Upper lobe of left lung (tissue), 6 donors: ENCODE measurements around the gene CHCHD3. TPM values are rescaled to one million over a fixed set of nuclear protein-coding genes. Genes with fewer than 3 reads are reported as not detected.

ENCODE experiments used
- ATAC-seq, 2 donors: fragments of 200-7000 bp; cut with Tn5 transposase; one replicate each; pipeline ENCODE4 v1.9.1; 2022; ENCODE audit warnings: mild to moderate bottlenecking in 2 of 2, moderate library complexity in 2 of 2; ENCODE audit not compliant: low FRiP score in 2 of 2
- DNase-seq, 2 donors: peaks; one replicate each; pipeline ENCODE4 v3.0.0-alpha.2; 2019 to 2020
- H3K27ac ChIP-seq, 4 donors: fragments of 200-600 bp; sonication (generic); one replicate each; pipeline ENCODE4 v1.5.1; 2016 to 2019
- H3K27me3 ChIP-seq, 4 donors: fragments of 200-600 bp; sonication (generic); one replicate each; pipeline ENCODE4 v1.5.1; 2017 to 2019
- H3K36me3 ChIP-seq, 4 donors: fragments of 200-600 bp; sonication (generic); one replicate each; pipeline ENCODE4 v1.5.1; 2016 to 2019
- H3K4me1 ChIP-seq, 4 donors: fragments of 200-600 bp; sonication (generic); one replicate each; pipeline ENCODE4 v1.5.1; 2018 to 2019
- H3K4me3 ChIP-seq, 4 donors: fragments of 200-600 bp; sonication (generic); one replicate each; pipeline ENCODE4 v1.5.1; 2017 to 2019; ENCODE audit warnings: mild to moderate bottlenecking in 2 of 4, moderate library complexity in 1 of 4
- H3K9me3 ChIP-seq, 4 donors: fragments of 200-600 bp; sonication (generic); one replicate each; pipeline ENCODE4 v1.5.1; 2018 to 2019
- EP300 ChIP-seq, 4 donors: sonication (generic); formaldehyde crosslinking; IDR thresholded peaks; one replicate each; pipeline ENCODE4 v1.5.1; 2017; ENCODE audit warnings: antibody characterized with exemption in 4 of 4, control low read depth in 2 of 4
- POLR2A ChIP-seq, 4 donors: fragments of 450-650 bp; IDR thresholded peaks; one replicate each; pipeline ENCODE4 v1.5.1; 2016 to 2017; ENCODE audit warnings: antibody characterized with exemption in 4 of 4, mild to moderate bottlenecking in 2 of 4
- POLR2AphosphoS5 ChIP-seq, 2 donors: sonication (generic); formaldehyde crosslinking; IDR thresholded peaks; one replicate each; pipeline ENCODE4 v1.5.1; 2017; ENCODE audit warnings: antibody characterized with exemption in 2 of 2
- WGBS, 2 donors: methylation state at CpG; one replicate each; pipeline ENCODE4 v1.1.5; 2017 to 2018; 5-methylcytosine and 5-hydroxymethylcytosine counted together
- total RNA-seq, 6 donors: library from RNA; depleted of rRNA in 4 of 6; stranded (reverse); fragments of >200 nt in 4 of 6; gene quantifications; one replicate each; pipeline versions ENCODE4 v1.1.0 to v1.2.1, GENCODE V29; 2016 to 2021
- TF ChIP-seq, protein P1 (sequence below), 6 experiments: fragments of 450-650 bp in 4 of 6; fragments of 200-600 bp in 2 of 6; sonication (generic) in 2 of 6; IDR thresholded peaks; one replicate each; pipeline ENCODE4 v1.5.1; 2016 to 2019; ENCODE audit warnings: antibody characterized with exemption in 6 of 6
- donor health status: DM: no; HTN: no; CAD: no; lungs with moderate emphysema.
- donor health status: DM: no; HTN: yes; CAD: no; lungs with severe emphysema.

The CHCHD3 gene
- total RNA-seq, 6 donors from 2014 or later, result 42.6 to 54.5 (median 48.6) TPM

DNA sequence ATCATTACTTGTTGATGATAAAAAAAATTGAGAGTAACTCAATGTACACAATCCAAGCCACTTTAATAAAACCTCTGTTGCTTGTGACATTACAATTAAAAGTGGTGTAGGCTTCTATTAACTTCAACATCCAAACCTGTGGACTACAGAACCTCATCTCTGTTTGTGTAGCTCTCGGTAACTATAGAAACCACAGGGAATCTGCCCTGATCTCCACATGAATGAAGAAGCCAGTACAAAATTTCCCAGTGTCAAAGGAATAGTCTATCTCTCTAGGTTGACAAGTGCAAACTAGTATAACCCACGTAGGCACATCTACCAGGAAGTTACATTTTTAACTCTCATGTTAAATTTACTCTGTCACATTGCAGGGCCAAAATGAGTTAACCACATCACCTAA lies 204.3 kb downstream of the CHCHD3 start:
- Histone ChIP-seq H3K27ac (no peak overlapping the region), H3K9me3 (no peaks in the 10 kb centered on the region), H3K4me1 (peaks cover 0 to 2% (median 0%) of the 10 kb centered on the region in 4 donors), H3K27me3 (no peaks in the 10 kb centered on the region), H3K36me3 (no peaks in the 10 kb centered on the region), H3K4me3 (no peak overlapping the region)
- 87 to 97% methylated on average over 2 of the region's 2 CpGs for WGBS, 2 donors
- ATAC-seq (no peak), DNase-seq (no peak)
- TF ChIP-seq, protein P1, sequence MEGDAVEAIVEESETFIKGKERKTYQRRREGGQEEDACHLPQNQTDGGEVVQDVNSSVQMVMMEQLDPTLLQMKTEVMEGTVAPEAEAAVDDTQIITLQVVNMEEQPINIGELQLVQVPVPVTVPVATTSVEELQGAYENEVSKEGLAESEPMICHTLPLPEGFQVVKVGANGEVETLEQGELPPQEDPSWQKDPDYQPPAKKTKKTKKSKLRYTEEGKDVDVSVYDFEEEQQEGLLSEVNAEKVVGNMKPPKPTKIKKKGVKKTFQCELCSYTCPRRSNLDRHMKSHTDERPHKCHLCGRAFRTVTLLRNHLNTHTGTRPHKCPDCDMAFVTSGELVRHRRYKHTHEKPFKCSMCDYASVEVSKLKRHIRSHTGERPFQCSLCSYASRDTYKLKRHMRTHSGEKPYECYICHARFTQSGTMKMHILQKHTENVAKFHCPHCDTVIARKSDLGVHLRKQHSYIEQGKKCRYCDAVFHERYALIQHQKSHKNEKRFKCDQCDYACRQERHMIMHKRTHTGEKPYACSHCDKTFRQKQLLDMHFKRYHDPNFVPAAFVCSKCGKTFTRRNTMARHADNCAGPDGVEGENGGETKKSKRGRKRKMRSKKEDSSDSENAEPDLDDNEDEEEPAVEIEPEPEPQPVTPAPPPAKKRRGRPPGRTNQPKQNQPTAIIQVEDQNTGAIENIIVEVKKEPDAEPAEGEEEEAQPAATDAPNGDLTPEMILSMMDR (IDR thresholded peaks at IDR 0.05), result no peak
- TF ChIP-seq POLR2AphosphoS5 (IDR thresholded peaks at IDR 0.05), result no peak
- no peak for TF ChIP-seq EP300 (IDR thresholded peaks at IDR 0.05)
- no peak for TF ChIP-seq POLR2A (IDR thresholded peaks at IDR 0.05)

GRCh38 chr7:132876576-132876975 lies 205.3 kb downstream of the CHCHD3 start:
- DNase-seq (no peak), ATAC-seq (no peak)
- H3K27me3 ChIP-seq, result no peaks in the 10 kb centered on the region
- 89 to 94% methylated on average over 1 of the region's 1 CpG for WGBS, 2 donors
- TF ChIP-seq POLR2AphosphoS5 (IDR thresholded peaks at IDR 0.05) (no peak), EP300 (IDR thresholded peaks at IDR 0.05) (no peak), POLR2A (IDR thresholded peaks at IDR 0.05) (no peak)
- H3K4me1 ChIP-seq, result peaks cover 0 to 2% (median 0%) of the 10 kb centered on the region in 4 donors
- H3K9me3 ChIP-seq, result no peaks in the 10 kb centered on the region
- H3K36me3 ChIP-seq, result no peaks in the 10 kb centered on the region
- no peak overlapping the region for H3K4me3 ChIP-seq
- no peak overlapping the region for H3K27ac ChIP-seq

DNA sequence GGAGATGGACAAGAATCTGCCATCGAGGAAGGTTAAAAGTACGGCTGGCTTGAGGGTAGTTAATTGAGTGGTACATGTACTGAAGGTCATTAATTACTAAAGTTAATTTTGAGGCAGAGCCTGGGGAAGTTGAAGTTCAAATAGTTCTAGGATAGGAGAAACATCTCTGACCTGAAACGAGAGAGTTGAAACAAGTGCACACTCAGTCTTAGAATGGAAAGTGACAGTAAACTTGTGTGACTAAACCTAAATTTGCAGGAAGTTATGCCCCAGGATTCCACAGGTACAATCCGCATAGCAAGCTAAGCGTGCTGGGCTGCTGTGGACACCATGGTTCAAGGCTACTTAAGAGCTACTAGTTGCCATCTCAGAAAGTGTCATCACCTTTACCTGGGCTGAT lies 209.9 kb downstream of the CHCHD3 start:
- Histone ChIP-seq H3K36me3 (no peaks in the 10 kb centered on the region), H3K27me3 (no peaks in the 10 kb centered on the region), H3K27ac (no peak overlapping the region), H3K9me3 (no peaks in the 10 kb centered on the region), H3K4me3 (no peak overlapping the region), H3K4me1 (peaks cover 0 to 4% (median 0%) of the 10 kb centered on the region in 4 donors)
- DNase-seq (no peak), ATAC-seq (no peak)
- 73 to 84% methylated on average over 4 to 5 of the region's 5 CpGs for WGBS, 2 donors
- TF ChIP-seq, protein P1 (IDR thresholded peaks at IDR 0.05), result no peak
- TF ChIP-seq POLR2AphosphoS5 (IDR thresholded peaks at IDR 0.05) (no peak), POLR2A (IDR thresholded peaks at IDR 0.05) (no peak), EP300 (IDR thresholded peaks at IDR 0.05) (no peak)

GRCh38 chr7:132871419-132871818 lies 210.5 kb downstream of the CHCHD3 start:
- TF ChIP-seq POLR2AphosphoS5 (IDR thresholded peaks at IDR 0.05), result no peak
- no peak for TF ChIP-seq EP300 (IDR thresholded peaks at IDR 0.05)
- no peak for TF ChIP-seq POLR2A (IDR thresholded peaks at IDR 0.05)
- TF ChIP-seq, protein P1 (IDR thresholded peaks at IDR 0.05), result no peak
- Histone ChIP-seq H3K36me3 (no peaks in the 10 kb centered on the region), H3K27ac (no peak overlapping the region), H3K9me3 (no peaks in the 10 kb centered on the region), H3K4me1 (peaks cover 0 to 5% (median 2%) of the 10 kb centered on the region in 4 donors), H3K27me3 (no peaks in the 10 kb centered on the region), H3K4me3 (no peak overlapping the region)
- no peak for ATAC-seq
- DNase-seq, result no peak
- 90 to 92% methylated on average over 6 of the region's 6 CpGs for WGBS, 2 donors

DNA sequence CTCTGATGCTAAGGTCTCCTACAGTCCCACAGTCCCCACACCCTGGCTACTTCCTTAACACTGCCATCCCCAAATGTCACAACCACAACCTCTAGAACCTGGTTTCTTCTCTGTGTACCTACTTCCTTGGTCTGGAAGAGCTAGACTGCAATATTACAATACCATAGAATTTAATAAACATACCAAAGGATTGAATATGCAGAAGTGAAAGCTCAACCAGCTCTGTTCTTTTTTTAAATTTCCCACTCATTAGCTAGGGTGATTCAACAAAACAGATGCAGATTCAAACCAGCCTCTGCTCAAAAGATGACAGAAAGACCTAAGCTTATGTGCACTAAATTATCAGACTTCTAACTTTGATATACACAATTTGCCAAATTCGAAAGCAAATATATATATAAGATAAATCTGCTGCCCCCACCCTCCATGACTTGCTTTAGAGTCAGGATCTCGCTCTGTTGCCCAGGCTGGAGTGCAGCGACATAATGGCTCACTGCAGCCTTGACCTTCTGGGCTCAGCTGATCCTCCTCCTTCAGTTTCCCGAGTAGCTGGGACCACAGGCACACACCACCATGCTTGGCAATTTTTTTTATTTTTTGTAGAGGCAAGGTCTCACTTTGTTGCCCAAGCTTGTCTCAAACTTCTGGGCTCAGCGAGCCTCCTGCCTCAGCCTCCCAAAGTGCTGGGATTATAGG lies 212.6 kb downstream of the CHCHD3 start:
- no peak overlapping the region for H3K27ac ChIP-seq
- DNase-seq (no peak), ATAC-seq (no peak)
- H3K36me3 ChIP-seq, result no peaks in the 10 kb centered on the region
- no peak for TF ChIP-seq EP300 (IDR thresholded peaks at IDR 0.05)
- TF ChIP-seq, protein P1 (IDR thresholded peaks at IDR 0.05), result no peak
- TF ChIP-seq POLR2A (IDR thresholded peaks at IDR 0.05), result no peak
- TF ChIP-seq POLR2AphosphoS5 (IDR thresholded peaks at IDR 0.05), result no peak
- peaks cover 0 to 24% (median 2%) of the 10 kb centered on the region in 4 donors for H3K4me1 ChIP-seq
- 92 to 97% methylated on average over 5 of the region's 5 CpGs for WGBS, 2 donors
- H3K27me3 ChIP-seq, result no peaks in the 10 kb centered on the region
- no peaks in the 10 kb centered on the region for H3K9me3 ChIP-seq
- H3K4me3 ChIP-seq, result no peak overlapping the region
